Measurements from ENCODE around the gene C22orf23.

Gene C22orf23

DNA sequence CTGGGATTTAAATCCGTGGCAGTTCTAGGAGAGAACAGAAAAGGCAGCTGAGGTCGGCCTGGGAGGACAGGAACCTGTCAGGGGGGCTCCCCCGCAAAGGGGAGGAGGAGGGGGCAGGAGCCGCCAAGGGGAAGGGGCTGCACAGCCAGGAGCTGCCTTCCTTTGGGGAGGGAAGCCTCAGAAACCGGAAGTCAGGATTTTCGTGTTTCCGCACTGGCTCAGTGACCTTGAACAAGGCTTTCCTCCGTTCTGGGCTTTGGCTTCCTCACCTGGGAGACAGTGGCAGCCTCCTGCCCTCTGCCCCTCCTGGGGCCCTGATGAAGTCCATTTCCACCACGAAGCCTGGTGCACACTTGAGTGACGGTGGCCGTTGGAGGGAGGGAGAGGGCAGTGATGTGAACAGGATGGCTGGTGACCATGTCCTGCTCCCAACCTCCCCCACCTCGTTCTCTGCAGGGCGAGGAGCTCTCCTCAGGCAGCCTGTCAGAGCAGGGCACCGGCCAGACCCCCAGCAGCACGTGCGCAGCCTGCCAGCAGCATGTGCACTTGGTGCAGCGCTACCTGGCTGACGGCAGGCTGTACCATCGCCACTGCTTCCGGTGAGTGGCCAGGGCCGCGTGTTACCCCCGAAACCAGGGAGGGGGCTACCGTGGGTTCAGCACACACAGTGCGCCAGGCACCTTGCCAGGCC lies 34.7 kb downstream of the C22orf23 start:
- H3K27me3 ChIP-seq (replicated peaks in 2 of 5; ENCODE audit: control insufficient read depth in 4 of 5, insufficient read depth in 5 of 5, low read length in 4 of 5) = no peaks in the 10 kb centered on the region
- no peak overlapping the region for H3K4me3 ChIP-seq (ENCODE audit: control insufficient read depth in 1 of 7, extremely low read depth in 1 of 7, insufficient read depth in 4 of 7, low read depth in 2 of 7, low read length in 6 of 7)
- H3K4me1 ChIP-seq (ENCODE audit: control extremely low read depth in 1 of 4, control insufficient read depth in 4 of 4, insufficient read depth in 4 of 4, low read length in 3 of 4) = peaks cover 5 to 19% (median 9%) of the 10 kb centered on the region in 4 experiments
- no peaks in the 10 kb centered on the region for H3K9me3 ChIP-seq (ENCODE audit: control extremely low read depth in 1 of 5, control insufficient read depth in 4 of 5, insufficient read depth in 2 of 5, low read depth in 1 of 5, low read length in 4 of 5)
- CTCF ChIA-PET = no interaction called here
- no peak overlapping the region for H3K27ac ChIP-seq (ENCODE audit: insufficient read depth in 1 of 2, low read depth in 1 of 2, low read length in 2 of 2, poor library complexity in 1 of 2, severe bottlenecking in 2 of 2)
- WGBS (ENCODE audit: insufficient coverage) = 94% methylated on average over 19 of the region's 25 CpGs
- POLR2A ChIA-PET = no interaction called here
- peak in 1 of 3 donors; percentile 18 for DNase-seq
- H3K36me3 ChIP-seq (ENCODE audit: control insufficient read depth in 4 of 4, insufficient read depth in 4 of 4, low read length in 3 of 4) = peaks cover 6 to 45% (median 34%) of the 10 kb centered on the region in 4 experiments

- DNase-seq = no peak
Observed at GRCh38 chr22:37917874-37918548, 35.4 kb downstream of the C22orf23 start.

DNA sequence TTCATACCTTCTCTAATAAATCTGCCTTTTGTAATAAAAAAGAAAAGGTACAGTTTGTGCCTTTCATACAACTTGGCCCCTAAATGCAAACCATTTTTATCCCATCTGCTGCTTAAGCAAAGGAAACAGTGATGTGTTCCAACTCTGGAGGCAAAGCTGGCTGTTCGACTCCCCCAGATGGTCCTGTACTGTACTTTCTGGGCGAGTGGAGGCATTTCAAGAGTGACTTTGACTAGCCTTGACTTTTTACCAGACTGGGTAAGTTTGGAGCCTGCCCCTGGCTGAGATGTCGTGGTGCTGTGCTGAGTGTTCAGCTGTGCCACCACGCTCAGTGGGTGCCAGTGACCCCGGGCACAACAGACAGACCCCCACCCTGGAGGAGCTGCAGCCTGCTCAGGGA lies 37.1 kb downstream of the C22orf23 start:
- Histone ChIP-seq H3K9me3 (ENCODE audit: control extremely low read depth in 1 of 5, control insufficient read depth in 4 of 5, insufficient read depth in 2 of 5, low read depth in 1 of 5, low read length in 4 of 5) (no peaks in the 10 kb centered on the region), H3K4me3 (ENCODE audit: control insufficient read depth in 1 of 7, extremely low read depth in 1 of 7, insufficient read depth in 4 of 7, low read depth in 2 of 7, low read length in 6 of 7) (no peak overlapping the region), H3K27ac (ENCODE audit: insufficient read depth in 1 of 2, low read depth in 1 of 2, low read length in 2 of 2, poor library complexity in 1 of 2, severe bottlenecking in 2 of 2) (no peak overlapping the region), H3K36me3 (ENCODE audit: control insufficient read depth in 4 of 4, insufficient read depth in 4 of 4, low read length in 3 of 4) (peaks cover 12 to 50% (median 36%) of the 10 kb centered on the region in 4 experiments), H3K4me1 (ENCODE audit: control extremely low read depth in 1 of 4, control insufficient read depth in 4 of 4, insufficient read depth in 4 of 4, low read length in 3 of 4) (peaks cover 5 to 19% (median 9%) of the 10 kb centered on the region in 4 experiments), H3K27me3 (replicated peaks in 2 of 5; ENCODE audit: control insufficient read depth in 4 of 5, insufficient read depth in 5 of 5, low read length in 4 of 5) (no peaks in the 10 kb centered on the region)
- DNase-seq = no peak
- WGBS (ENCODE audit: insufficient coverage) = 88% methylated on average over 4 of the region's 5 CpGs
- ChIA-PET POLR2A (no interaction called here), CTCF (interaction anchor here (0.8 to 1.5 kb wide), 5 partner anchors 10 to 98 kb away, joined by 3 to 5 read pairs (median 4); partner anchors contain the start of gene MICALL1)

More at GRCh38 chr22:37917874-37918548, 35.4 kb downstream of the C22orf23 start:
- ChIA-PET CTCF (interaction anchor here (1.5 kb wide), 1 partner anchor 19 kb away, joined by 4 read pairs; no protein-coding TSS in a partner anchor), POLR2A (no interaction called here)
- H3K9me3 ChIP-seq (ENCODE audit: control extremely low read depth in 1 of 5, control insufficient read depth in 4 of 5, insufficient read depth in 2 of 5, low read depth in 1 of 5, low read length in 4 of 5) = no peaks in the 10 kb centered on the region
- H3K4me3 ChIP-seq (ENCODE audit: control insufficient read depth in 1 of 7, extremely low read depth in 1 of 7, insufficient read depth in 4 of 7, low read depth in 2 of 7, low read length in 6 of 7) = no peak overlapping the region
- peaks cover 5 to 19% (median 9%) of the 10 kb centered on the region in 4 experiments for H3K4me1 ChIP-seq (ENCODE audit: control extremely low read depth in 1 of 4, control insufficient read depth in 4 of 4, insufficient read depth in 4 of 4, low read length in 3 of 4)
- no peak overlapping the region for H3K27ac ChIP-seq (ENCODE audit: insufficient read depth in 1 of 2, low read depth in 1 of 2, low read length in 2 of 2, poor library complexity in 1 of 2, severe bottlenecking in 2 of 2)
- H3K36me3 ChIP-seq (ENCODE audit: control insufficient read depth in 4 of 4, insufficient read depth in 4 of 4, low read length in 3 of 4) = peaks cover 10 to 48% (median 35%) of the 10 kb centered on the region in 4 experiments
- WGBS (ENCODE audit: insufficient coverage) = 100% methylated on average over 2 of the region's 4 CpGs
- H3K27me3 ChIP-seq (replicated peaks in 2 of 5; ENCODE audit: control insufficient read depth in 4 of 5, insufficient read depth in 5 of 5, low read length in 4 of 5) = no peaks in the 10 kb centered on the region

GRCh38 chr22:37913233-37913721 lies 40.1 kb downstream of the C22orf23 start:
- Histone ChIP-seq H3K4me3 (ENCODE audit: control insufficient read depth in 1 of 7, extremely low read depth in 1 of 7, insufficient read depth in 4 of 7, low read depth in 2 of 7, low read length in 6 of 7) (no peak overlapping the region), H3K36me3 (ENCODE audit: control insufficient read depth in 4 of 4, insufficient read depth in 4 of 4, low read length in 3 of 4) (peaks cover 12 to 40% (median 31%) of the 10 kb centered on the region in 4 experiments), H3K9me3 (ENCODE audit: control extremely low read depth in 1 of 5, control insufficient read depth in 4 of 5, insufficient read depth in 2 of 5, low read depth in 1 of 5, low read length in 4 of 5) (no peaks in the 10 kb centered on the region), H3K4me1 (ENCODE audit: control extremely low read depth in 1 of 4, control insufficient read depth in 4 of 4, insufficient read depth in 4 of 4, low read length in 3 of 4) (peaks cover 0 to 5% (median 0%) of the 10 kb centered on the region in 4 experiments), H3K27me3 (replicated peaks in 2 of 5; ENCODE audit: control insufficient read depth in 4 of 5, insufficient read depth in 5 of 5, low read length in 4 of 5) (no peaks in the 10 kb centered on the region), H3K27ac (ENCODE audit: insufficient read depth in 1 of 2, low read depth in 1 of 2, low read length in 2 of 2, poor library complexity in 1 of 2, severe bottlenecking in 2 of 2) (no peak overlapping the region)
- WGBS (ENCODE audit: insufficient coverage) = 82% methylated on average over 5 of the region's 7 CpGs
- DNase-seq = peak in 1 of 3 donors; percentile 16
- ChIA-PET CTCF (interaction anchor here (1.5 kb wide), 1 partner anchor 20 kb away, joined by 3 read pairs; no protein-coding TSS in a partner anchor), POLR2A (interaction anchor here (1.0 kb wide), 1 partner anchor 27 kb away, joined by 3 read pairs; no protein-coding TSS in a partner anchor)

- ChIA-PET POLR2A (no interaction called here), CTCF (interaction anchor here (1.2 kb wide), 1 partner anchor 32 kb away, joined by 3 read pairs; no protein-coding TSS in a partner anchor)
- H3K27ac ChIP-seq (ENCODE audit: insufficient read depth in 1 of 2, low read depth in 1 of 2, low read length in 2 of 2, poor library complexity in 1 of 2, severe bottlenecking in 2 of 2) = no peak overlapping the region
- 89% methylated on average over 5 of the region's 8 CpGs for WGBS (ENCODE audit: insufficient coverage)
- H3K9me3 ChIP-seq (ENCODE audit: control extremely low read depth in 1 of 5, control insufficient read depth in 4 of 5, insufficient read depth in 2 of 5, low read depth in 1 of 5, low read length in 4 of 5) = no peaks in the 10 kb centered on the region
- H3K27me3 ChIP-seq (replicated peaks in 2 of 5; ENCODE audit: control insufficient read depth in 4 of 5, insufficient read depth in 5 of 5, low read length in 4 of 5) = no peaks in the 10 kb centered on the region
- H3K4me1 ChIP-seq (ENCODE audit: control extremely low read depth in 1 of 4, control insufficient read depth in 4 of 4, insufficient read depth in 4 of 4, low read length in 3 of 4) = peaks cover 0 to 7% (median 6%) of the 10 kb centered on the region in 4 experiments
- no peak overlapping the region for H3K4me3 ChIP-seq (ENCODE audit: control insufficient read depth in 1 of 7, extremely low read depth in 1 of 7, insufficient read depth in 4 of 7, low read depth in 2 of 7, low read length in 6 of 7)
- peaks cover 11 to 29% (median 23%) of the 10 kb centered on the region in 4 experiments for H3K36me3 ChIP-seq (ENCODE audit: control insufficient read depth in 4 of 4, insufficient read depth in 4 of 4, low read length in 3 of 4)
- DNase-seq = no peak
Observed at GRCh38 chr22:37912171-37912570, 41.2 kb downstream of the C22orf23 start.

DNA sequence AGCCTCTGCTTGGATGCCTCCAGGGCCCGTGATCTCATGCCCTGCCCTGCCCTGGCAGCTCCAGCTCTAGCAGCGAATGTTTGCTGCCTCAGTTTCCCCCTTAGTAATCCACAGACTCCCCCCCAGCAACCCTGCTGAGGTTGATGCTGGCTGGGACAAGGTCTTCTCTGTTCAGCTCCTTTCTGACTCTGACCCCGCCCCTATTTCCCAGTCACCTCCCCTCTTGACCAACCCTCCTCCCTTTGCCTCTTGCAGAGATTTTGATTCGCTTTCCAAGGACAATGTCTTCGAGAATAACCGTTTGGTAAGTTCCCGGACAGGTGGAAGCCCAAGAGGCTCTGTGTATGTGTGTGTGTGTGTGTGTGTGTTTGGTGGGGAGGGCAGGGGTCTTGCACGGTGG lies 41.7 kb downstream of the C22orf23 start:
- CTCF ChIA-PET = interaction anchor here (1.1 to 1.9 kb wide), 4 partner anchors 23 to 93 kb away, joined by 3 to 5 read pairs (median 4); no protein-coding TSS in a partner anchor
- H3K4me3 ChIP-seq (ENCODE audit: control insufficient read depth in 1 of 7, extremely low read depth in 1 of 7, insufficient read depth in 4 of 7, low read depth in 2 of 7, low read length in 6 of 7) = no peak overlapping the region

More for the DNA sequence above, 41.7 kb downstream of the C22orf23 start:
- Histone ChIP-seq H3K27me3 (replicated peaks in 2 of 5; ENCODE audit: control insufficient read depth in 4 of 5, insufficient read depth in 5 of 5, low read length in 4 of 5) (no peaks in the 10 kb centered on the region), H3K9me3 (ENCODE audit: control extremely low read depth in 1 of 5, control insufficient read depth in 4 of 5, insufficient read depth in 2 of 5, low read depth in 1 of 5, low read length in 4 of 5) (no peaks in the 10 kb centered on the region), H3K36me3 (ENCODE audit: control insufficient read depth in 4 of 4, insufficient read depth in 4 of 4, low read length in 3 of 4) (peaks cover 10 to 28% (median 22%) of the 10 kb centered on the region in 4 experiments), H3K27ac (ENCODE audit: insufficient read depth in 1 of 2, low read depth in 1 of 2, low read length in 2 of 2, poor library complexity in 1 of 2, severe bottlenecking in 2 of 2) (no peak overlapping the region), H3K4me1 (ENCODE audit: control extremely low read depth in 1 of 4, control insufficient read depth in 4 of 4, insufficient read depth in 4 of 4, low read length in 3 of 4) (peaks cover 0 to 12% (median 10%) of the 10 kb centered on the region in 4 experiments)
- POLR2A ChIA-PET = no interaction called here
- DNase-seq = no peak
- WGBS (ENCODE audit: insufficient coverage) = 100% methylated on average over 4 of the region's 8 CpGs
